Uterus (tissue), 2 donors: Measurements from ENCODE around the gene SMAD1.

Source experiments
- POLR2A ChIP-seq, 2 donors: fragments of 450-650 bp; IDR thresholded peaks; one replicate each; pipeline ENCODE4 v1.6.1; 2016; ENCODE audit warnings: antibody characterized with exemption in 2 of 2, mild to moderate bottlenecking in 1 of 2, moderate library complexity in 1 of 2
- TF ChIP-seq, protein P1 (sequence below), 4 experiments: fragments of 200-600 bp in 2 of 4; fragments of 450-650 bp in 2 of 4; sonication (generic) in 2 of 4; IDR thresholded peaks; one replicate each; pipeline ENCODE4 v1.5.1; 2016 to 2019; ENCODE audit warnings: antibody characterized with exemption in 4 of 4, mild to moderate bottlenecking in 2 of 4, moderate library complexity in 1 of 4

DNA sequence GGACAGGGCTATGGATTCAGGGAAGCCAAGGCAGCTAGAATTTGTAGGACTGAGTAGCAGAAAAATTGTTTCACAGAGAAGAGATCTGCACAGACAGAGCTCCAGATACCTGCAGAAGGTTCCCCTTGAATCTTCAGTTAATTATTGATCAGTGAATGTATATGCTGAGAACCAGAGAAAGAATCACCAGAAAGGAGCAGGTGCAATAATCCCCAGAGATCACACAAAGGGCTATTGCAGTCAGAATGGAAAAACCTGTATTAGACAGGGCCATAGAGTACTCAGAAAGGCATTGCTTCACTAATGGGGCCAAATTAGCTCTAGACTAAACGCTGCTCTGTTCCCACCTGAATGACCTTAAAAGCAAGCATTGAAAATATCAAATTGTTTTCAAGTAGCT lies 35.5 kb upstream of the SMAD1 start:
- TF ChIP-seq, protein P1, sequence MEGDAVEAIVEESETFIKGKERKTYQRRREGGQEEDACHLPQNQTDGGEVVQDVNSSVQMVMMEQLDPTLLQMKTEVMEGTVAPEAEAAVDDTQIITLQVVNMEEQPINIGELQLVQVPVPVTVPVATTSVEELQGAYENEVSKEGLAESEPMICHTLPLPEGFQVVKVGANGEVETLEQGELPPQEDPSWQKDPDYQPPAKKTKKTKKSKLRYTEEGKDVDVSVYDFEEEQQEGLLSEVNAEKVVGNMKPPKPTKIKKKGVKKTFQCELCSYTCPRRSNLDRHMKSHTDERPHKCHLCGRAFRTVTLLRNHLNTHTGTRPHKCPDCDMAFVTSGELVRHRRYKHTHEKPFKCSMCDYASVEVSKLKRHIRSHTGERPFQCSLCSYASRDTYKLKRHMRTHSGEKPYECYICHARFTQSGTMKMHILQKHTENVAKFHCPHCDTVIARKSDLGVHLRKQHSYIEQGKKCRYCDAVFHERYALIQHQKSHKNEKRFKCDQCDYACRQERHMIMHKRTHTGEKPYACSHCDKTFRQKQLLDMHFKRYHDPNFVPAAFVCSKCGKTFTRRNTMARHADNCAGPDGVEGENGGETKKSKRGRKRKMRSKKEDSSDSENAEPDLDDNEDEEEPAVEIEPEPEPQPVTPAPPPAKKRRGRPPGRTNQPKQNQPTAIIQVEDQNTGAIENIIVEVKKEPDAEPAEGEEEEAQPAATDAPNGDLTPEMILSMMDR (IDR thresholded peaks at IDR 0.05) = no peak
- TF ChIP-seq POLR2A (IDR thresholded peaks at IDR 0.05) = no peak
